ENCODE measurements around the gene GATA2. TPM values are rescaled to one million over a fixed set of nuclear protein-coding genes. Genes with fewer than 3 reads are reported as not detected.

The GATA2 gene
- total RNA-seq, 1 donor from 2014 or later: 0.10 TPM

DNA sequence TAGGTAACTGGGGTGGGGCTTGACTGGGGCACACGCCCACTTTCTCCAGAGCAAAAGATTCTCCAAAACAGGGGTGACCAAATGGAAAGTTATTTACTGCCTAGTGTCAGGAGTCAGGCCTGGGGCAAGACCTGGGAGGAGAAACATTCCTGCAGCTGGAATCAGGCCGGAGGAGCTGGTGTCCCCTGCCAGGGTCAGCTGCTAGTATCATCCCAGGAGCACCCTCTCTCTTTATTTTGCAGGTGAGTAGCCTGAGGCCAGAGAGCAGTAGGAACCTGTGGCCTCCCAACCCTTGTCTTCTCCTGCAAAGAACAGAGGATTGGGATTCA is 59.2 kb downstream of the GATA2 start:
- Mint-ChIP-seq H3K9me3 (ENCODE audit: low read depth) (peaks cover 5% of the 10 kb centered on the region), H3K36me3 (ENCODE audit: low read depth) (no peaks in the 10 kb centered on the region), H3K4me3 (ENCODE audit: unreplicated experiment) (no peak overlapping the region), H3K27ac (ENCODE audit: unreplicated experiment) (no peak overlapping the region), H3K4me1 (ENCODE audit: low read depth) (peaks cover 12% of the 10 kb centered on the region), H3K27me3 (ENCODE audit: low read depth) (peaks cover 59% of the 10 kb centered on the region)
- no peak for DNase-seq (ENCODE audit: low spot score)
- TF ChIP-seq, protein P1, sequence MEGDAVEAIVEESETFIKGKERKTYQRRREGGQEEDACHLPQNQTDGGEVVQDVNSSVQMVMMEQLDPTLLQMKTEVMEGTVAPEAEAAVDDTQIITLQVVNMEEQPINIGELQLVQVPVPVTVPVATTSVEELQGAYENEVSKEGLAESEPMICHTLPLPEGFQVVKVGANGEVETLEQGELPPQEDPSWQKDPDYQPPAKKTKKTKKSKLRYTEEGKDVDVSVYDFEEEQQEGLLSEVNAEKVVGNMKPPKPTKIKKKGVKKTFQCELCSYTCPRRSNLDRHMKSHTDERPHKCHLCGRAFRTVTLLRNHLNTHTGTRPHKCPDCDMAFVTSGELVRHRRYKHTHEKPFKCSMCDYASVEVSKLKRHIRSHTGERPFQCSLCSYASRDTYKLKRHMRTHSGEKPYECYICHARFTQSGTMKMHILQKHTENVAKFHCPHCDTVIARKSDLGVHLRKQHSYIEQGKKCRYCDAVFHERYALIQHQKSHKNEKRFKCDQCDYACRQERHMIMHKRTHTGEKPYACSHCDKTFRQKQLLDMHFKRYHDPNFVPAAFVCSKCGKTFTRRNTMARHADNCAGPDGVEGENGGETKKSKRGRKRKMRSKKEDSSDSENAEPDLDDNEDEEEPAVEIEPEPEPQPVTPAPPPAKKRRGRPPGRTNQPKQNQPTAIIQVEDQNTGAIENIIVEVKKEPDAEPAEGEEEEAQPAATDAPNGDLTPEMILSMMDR (IDR thresholded peaks at IDR 0.05): no peak

DNA sequence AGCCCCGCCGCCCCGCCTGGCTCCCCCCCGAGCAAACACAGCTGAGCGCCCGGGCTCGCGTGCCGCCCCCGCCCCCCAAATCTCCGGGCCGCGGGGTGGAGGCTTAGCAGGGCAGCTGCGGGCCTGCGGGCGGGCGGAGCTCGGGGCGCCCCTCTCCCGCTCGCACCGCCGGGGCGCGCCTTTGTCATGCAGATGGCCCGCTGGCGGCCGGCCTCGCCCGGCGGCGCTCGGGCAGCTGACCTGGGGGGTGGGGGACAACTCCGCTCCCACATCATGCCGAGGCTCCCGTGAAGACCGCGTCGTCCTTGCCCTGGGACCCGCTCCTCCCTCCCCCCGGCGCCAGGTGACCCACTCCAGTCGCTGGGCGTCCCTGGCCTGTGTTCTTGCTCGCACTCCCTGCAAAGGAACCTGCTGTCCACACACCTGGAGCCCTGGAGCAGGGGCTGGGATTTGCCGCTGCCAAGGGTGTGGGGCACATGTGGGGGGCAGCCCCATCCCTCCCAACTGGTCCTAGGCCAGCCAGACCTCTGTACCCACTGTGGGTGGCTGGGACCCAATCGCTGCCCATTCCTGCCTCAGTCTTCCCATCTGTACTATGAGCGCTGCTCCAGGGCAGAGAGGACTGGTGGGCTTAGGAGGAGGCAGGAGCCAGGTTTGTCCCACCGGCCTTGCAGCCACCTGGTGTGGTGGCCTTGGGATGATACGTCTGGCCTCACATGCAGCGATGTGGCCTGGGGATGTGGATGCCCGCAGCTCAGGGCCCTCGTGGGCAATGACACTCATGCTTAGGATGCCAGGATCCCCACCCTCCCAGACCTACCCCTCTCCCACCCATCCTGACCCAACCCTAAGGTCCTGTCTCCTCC is 59.8 kb downstream of the GATA2 start:
- Mint-ChIP-seq H3K27me3 (ENCODE audit: low read depth) (peaks cover 60% of the 10 kb centered on the region), H3K27ac (ENCODE audit: unreplicated experiment) (no peak overlapping the region), H3K9me3 (ENCODE audit: low read depth) (peaks cover 5% of the 10 kb centered on the region), H3K4me3 (ENCODE audit: unreplicated experiment) (peak overlapping the region; percentile 35), H3K36me3 (ENCODE audit: low read depth) (no peaks in the 10 kb centered on the region), H3K4me1 (ENCODE audit: low read depth) (peaks cover 12% of the 10 kb centered on the region)
- no peak for DNase-seq (ENCODE audit: low spot score)
- TF ChIP-seq, protein P1 (IDR thresholded peaks at IDR 0.05): no peak

GRCh38 chr3:128432301-128432970 is 60.6 kb downstream of the GATA2 start:
- Mint-ChIP-seq H3K4me3 (ENCODE audit: unreplicated experiment) (peak overlapping the region; percentile 62), H3K4me1 (ENCODE audit: low read depth) (peaks cover 12% of the 10 kb centered on the region), H3K36me3 (ENCODE audit: low read depth) (no peaks in the 10 kb centered on the region), H3K27ac (ENCODE audit: unreplicated experiment) (no peak overlapping the region), H3K9me3 (ENCODE audit: low read depth) (peaks cover 5% of the 10 kb centered on the region), H3K27me3 (ENCODE audit: low read depth) (peaks cover 64% of the 10 kb centered on the region)
- no peak for DNase-seq (ENCODE audit: low spot score)
- TF ChIP-seq, protein P1 (IDR thresholded peaks at IDR 0.05): no peak

- peaks cover 63% of the 10 kb centered on the region for H3K27me3 Mint-ChIP-seq (ENCODE audit: low read depth)
Observed at GRCh38 chr3:128431803-128432300, 61.1 kb downstream of the GATA2 start.

GRCh38 chr3:128430731-128431130 is 62.3 kb downstream of the GATA2 start:
- Mint-ChIP-seq H3K27ac (ENCODE audit: unreplicated experiment) (no peak overlapping the region), H3K4me3 (ENCODE audit: unreplicated experiment) (no peak overlapping the region), H3K27me3 (ENCODE audit: low read depth) (peaks cover 52% of the 10 kb centered on the region), H3K9me3 (ENCODE audit: low read depth) (no peaks in the 10 kb centered on the region), H3K4me1 (ENCODE audit: low read depth) (peaks cover 12% of the 10 kb centered on the region), H3K36me3 (ENCODE audit: low read depth) (no peaks in the 10 kb centered on the region)
- no peak for DNase-seq (ENCODE audit: low spot score)
- TF ChIP-seq, protein P1 (IDR thresholded peaks at IDR 0.05): no peak

More at GRCh38 chr3:128431803-128432300, 61.1 kb downstream of the GATA2 start:
- peak overlapping the region; percentile 62 for H3K4me3 Mint-ChIP-seq (ENCODE audit: unreplicated experiment)
- no peak for DNase-seq (ENCODE audit: low spot score)
- TF ChIP-seq, protein P1 (IDR thresholded peaks at IDR 0.05): no peak
- H3K4me1 Mint-ChIP-seq (ENCODE audit: low read depth): peaks cover 12% of the 10 kb centered on the region
- H3K36me3 Mint-ChIP-seq (ENCODE audit: low read depth): no peaks in the 10 kb centered on the region
- H3K9me3 Mint-ChIP-seq (ENCODE audit: low read depth): peaks cover 5% of the 10 kb centered on the region
- no peak overlapping the region for H3K27ac Mint-ChIP-seq (ENCODE audit: unreplicated experiment)

Measured in chondrocyte (in vitro differentiated cells).